ENCODE results near the gene RBMS1. TPM values are rescaled to one million over a fixed set of nuclear protein-coding genes. Genes with fewer than 3 reads are reported as not detected.

Gene RBMS1
- total RNA-seq, 4 donors from 2014 or later = 26.3 to 52.5 (median 37.5) TPM

DNA sequence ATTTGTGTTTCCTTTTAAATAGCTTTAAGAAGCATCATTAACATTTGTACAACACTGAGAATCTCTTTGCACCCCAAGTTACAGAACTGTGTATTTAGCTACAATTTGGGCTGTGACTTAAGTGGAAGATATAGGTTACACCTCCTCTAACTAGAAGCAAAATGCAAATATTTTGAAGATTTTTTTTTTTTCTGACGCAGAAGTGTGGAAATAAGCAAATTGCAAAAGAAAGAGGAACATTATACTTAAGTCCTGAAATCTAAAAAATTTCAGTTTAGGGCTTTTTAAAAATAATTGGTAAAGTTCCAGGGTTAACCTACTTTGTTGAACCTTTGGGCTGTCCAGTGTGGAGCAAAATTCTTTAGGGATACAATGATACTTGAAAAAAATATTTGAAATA, 41.4 kb upstream of the RBMS1 start:
- TF ChIP-seq POLR2A (IDR thresholded peaks at IDR 0.05) = no peak
- TF ChIP-seq, protein P1, sequence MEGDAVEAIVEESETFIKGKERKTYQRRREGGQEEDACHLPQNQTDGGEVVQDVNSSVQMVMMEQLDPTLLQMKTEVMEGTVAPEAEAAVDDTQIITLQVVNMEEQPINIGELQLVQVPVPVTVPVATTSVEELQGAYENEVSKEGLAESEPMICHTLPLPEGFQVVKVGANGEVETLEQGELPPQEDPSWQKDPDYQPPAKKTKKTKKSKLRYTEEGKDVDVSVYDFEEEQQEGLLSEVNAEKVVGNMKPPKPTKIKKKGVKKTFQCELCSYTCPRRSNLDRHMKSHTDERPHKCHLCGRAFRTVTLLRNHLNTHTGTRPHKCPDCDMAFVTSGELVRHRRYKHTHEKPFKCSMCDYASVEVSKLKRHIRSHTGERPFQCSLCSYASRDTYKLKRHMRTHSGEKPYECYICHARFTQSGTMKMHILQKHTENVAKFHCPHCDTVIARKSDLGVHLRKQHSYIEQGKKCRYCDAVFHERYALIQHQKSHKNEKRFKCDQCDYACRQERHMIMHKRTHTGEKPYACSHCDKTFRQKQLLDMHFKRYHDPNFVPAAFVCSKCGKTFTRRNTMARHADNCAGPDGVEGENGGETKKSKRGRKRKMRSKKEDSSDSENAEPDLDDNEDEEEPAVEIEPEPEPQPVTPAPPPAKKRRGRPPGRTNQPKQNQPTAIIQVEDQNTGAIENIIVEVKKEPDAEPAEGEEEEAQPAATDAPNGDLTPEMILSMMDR (IDR thresholded peaks at IDR 0.05) = no peak
- DNase-seq = no peak
- 70 to 77% methylated on average over 1 of the region's 1 CpG for WGBS, 2 donors
- Histone ChIP-seq H3K4me1 (no peaks in the 10 kb centered on the region), H3K4me3 (no peak overlapping the region), H3K36me3 (no peaks in the 10 kb centered on the region), H3K27me3 (no peaks in the 10 kb centered on the region), H3K27ac (no peak overlapping the region), H3K9me3 (no peaks in the 10 kb centered on the region)
- intact Hi-C loops (cut with DNase I) = no loop called here

DNA sequence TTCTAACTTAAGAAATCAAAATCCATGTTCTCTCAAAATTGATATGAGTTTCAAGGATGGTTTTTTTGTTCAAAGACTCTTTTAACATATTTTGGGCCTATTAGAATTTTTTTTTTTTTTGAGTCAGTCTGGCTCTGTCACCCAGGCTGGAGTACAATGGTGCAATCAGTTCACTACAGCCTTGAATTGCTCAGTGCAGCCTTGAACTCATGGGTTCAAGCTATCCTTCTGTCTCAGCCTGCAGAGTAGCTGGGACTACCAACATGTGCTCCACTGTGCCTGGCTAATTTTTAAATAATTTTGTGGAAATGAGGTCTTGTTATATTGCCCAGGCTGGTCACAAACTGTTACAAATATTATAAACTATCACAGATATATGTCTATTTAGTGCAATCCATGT, 40.6 kb upstream of the RBMS1 start:
- Histone ChIP-seq H3K9me3 (no peaks in the 10 kb centered on the region), H3K4me3 (no peak overlapping the region), H3K27me3 (no peaks in the 10 kb centered on the region), H3K36me3 (no peaks in the 10 kb centered on the region), H3K4me1 (no peaks in the 10 kb centered on the region), H3K27ac (no peak overlapping the region)
- intact Hi-C loops (cut with DNase I) = no loop called here
- TF ChIP-seq, protein P1 (IDR thresholded peaks at IDR 0.05) = no peak
- no peak for TF ChIP-seq POLR2A (IDR thresholded peaks at IDR 0.05)
- no peak for DNase-seq

DNA sequence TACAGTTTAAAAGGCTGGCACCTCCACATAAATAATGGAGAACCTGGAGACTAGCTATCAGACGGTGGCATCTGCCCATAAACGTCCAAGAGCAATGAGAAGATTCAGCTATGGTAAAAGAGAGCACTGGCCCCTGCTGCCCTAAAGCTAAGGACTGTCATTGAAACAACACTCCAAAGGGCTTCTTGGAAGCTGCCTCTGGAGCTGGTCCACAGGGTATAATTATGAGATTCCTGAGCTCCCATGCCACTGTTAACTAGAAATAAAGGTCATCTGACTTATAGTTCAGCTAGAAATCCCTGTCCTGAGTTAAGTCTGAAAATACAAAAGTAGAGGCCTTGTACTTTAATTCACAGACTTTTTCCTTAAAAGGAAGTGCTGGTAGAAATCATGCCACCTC, 39.9 kb upstream of the RBMS1 start:
- TF ChIP-seq POLR2A (IDR thresholded peaks at IDR 0.05) = no peak
- TF ChIP-seq, protein P1 (IDR thresholded peaks at IDR 0.05) = no peak
- Histone ChIP-seq H3K4me1 (no peaks in the 10 kb centered on the region), H3K27me3 (no peaks in the 10 kb centered on the region), H3K36me3 (no peaks in the 10 kb centered on the region), H3K4me3 (no peak overlapping the region), H3K27ac (no peak overlapping the region), H3K9me3 (no peaks in the 10 kb centered on the region)
- intact Hi-C loops (cut with DNase I) = no loop called here
- no peak for DNase-seq
- WGBS, 2 donors = 62 to 66% methylated on average over 2 of the region's 2 CpGs

DNA sequence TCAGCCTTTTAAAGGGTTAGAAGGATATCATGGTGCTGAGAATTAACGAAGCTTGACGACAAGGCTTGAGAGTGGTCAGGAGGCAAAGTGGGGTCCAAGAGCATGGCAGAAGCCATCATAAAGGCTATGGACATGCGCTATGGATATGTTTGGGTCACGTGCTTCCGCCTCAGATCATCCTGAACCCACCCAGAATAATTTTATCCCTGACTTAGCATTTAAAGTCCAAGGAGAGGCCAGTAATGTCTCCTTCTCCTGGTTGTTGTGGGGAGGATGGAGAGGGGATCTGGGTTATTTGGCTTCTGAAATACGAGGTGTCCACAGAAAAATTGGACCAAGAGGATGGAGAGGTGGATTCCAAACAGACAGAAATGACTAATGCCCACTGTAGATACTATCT, 38.8 kb upstream of the RBMS1 start:
- Histone ChIP-seq H3K27me3 (no peaks in the 10 kb centered on the region), H3K27ac (no peak overlapping the region), H3K4me1 (no peaks in the 10 kb centered on the region), H3K4me3 (no peak overlapping the region), H3K36me3 (no peaks in the 10 kb centered on the region), H3K9me3 (no peaks in the 10 kb centered on the region)
- TF ChIP-seq, protein P1 (IDR thresholded peaks at IDR 0.05) = no peak
- no peak for TF ChIP-seq POLR2A (IDR thresholded peaks at IDR 0.05)
- 79% methylated on average over 4 to 6 of the region's 6 CpGs for WGBS, 2 donors
- no peak for DNase-seq
- intact Hi-C loops (cut with DNase I) = no loop called here

DNA sequence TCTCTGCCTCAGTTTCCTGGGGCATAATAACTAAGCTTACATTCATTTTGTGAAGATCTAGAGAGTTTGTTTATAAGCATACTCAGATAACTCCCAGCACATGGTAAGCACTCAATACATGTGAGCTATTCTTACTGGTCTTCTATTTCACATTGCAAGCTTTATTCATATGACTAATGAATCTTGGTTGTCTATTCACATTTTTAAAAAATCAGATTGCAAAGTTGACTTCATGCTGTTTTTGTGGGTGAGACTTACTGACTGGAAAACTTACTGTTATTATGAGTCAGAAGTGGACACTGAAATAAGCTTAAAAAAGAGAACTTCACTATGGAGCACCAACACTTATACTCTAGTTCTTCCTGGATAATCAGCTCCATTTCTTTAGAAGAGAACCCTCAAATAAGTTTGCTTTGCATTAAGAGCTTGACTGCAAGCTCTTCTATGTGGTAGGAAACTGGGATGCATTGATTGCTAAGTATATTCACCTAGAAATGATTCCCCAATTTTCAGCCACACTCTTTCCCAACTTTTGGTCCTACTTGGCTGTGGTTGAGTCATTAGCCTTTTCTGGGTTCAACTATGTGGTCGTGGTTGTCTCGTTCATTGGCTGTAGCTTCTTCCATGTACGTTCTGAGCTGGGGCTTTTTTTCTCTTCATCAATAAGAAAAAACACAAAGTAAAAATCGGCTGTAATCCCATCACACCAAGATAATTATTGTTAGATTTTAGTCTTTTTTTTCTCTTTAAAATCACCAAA, 29.5 kb upstream of the RBMS1 start:
- no peaks in the 10 kb centered on the region for H3K9me3 ChIP-seq
- no peaks in the 10 kb centered on the region for H3K4me1 ChIP-seq
- DNase-seq = no peak
- no peaks in the 10 kb centered on the region for H3K36me3 ChIP-seq
- WGBS, 2 donors = 79 to 87% methylated on average over 4 of the region's 4 CpGs
- intact Hi-C loops (cut with DNase I) = no loop called here
- H3K27ac ChIP-seq = no peak overlapping the region
- TF ChIP-seq, protein P1 (IDR thresholded peaks at IDR 0.05) = no peak
- no peak for TF ChIP-seq POLR2A (IDR thresholded peaks at IDR 0.05)
- no peak overlapping the region for H3K4me3 ChIP-seq
- H3K27me3 ChIP-seq = no peaks in the 10 kb centered on the region

Data from esophagus squamous epithelium (tissue), 5 donors.